Hepatocyte (in vitro differentiated cells): ENCODE results near the gene RAB4B.
"Not testable (repeated sequence)": the region's sequence is repeated elsewhere in the genome, so short reads cannot be mapped to it uniquely, and the experiment has no call there.

Source experiments
- CTCF ChIP-seq: fragments of 200-600 bp; sonication (generic); IDR thresholded peaks from 2 replicates; pipeline ENCODE4 v1.5.1; 2016; ENCODE audit warnings: antibody characterized with exemption, mild to moderate bottlenecking; ENCODE audit not compliant: poor library complexity
- EZH2 ChIP-seq: fragments of 200-600 bp; sonication (generic); IDR thresholded peaks from 2 replicates; pipeline ENCODE4 v1.6.1; 2016; ENCODE audit warnings: antibody characterized with exemption, mild to moderate bottlenecking, borderline replicate concordance
- EZH2phosphoT487 ChIP-seq: fragments of 200-600 bp; sonication (generic); IDR thresholded peaks from one replicate; pipeline ENCODE4 v1.6.1; 2018; ENCODE audit warnings: antibody characterized with exemption, mild to moderate bottlenecking, low read depth, moderate library complexity; ENCODE audit not compliant: unreplicated experiment, severe bottlenecking

- not testable (repeated sequence) for TF ChIP-seq CTCF, EZH2phosphoT487, EZH2
Measured at GRCh38 chr19:40833728-40834533, 55.9 kb downstream of the RAB4B start.
